ENCODE data around the gene FAT2.

DNA sequence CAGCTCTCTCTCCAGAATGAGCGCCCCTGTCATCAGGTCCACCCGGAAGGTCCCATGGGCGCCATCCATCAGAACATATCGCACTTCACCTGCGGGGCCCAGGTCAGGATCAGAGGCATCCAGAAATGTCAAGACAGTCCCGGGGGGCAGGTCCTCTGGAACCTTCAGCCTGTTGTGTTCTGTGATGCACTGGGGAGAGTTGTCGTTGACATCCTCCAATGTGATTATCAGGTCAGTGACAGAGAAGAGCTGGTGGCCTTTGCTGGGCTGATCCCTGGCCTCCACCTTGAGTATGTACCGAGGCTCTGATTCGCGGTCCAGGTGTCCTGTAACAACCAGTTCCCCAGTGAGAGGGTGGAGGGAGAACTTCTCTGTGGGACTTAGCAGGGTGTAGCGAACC lies 25.2 kb downstream of the FAT2 start:
- no peak for TF ChIP-seq CTCF (IDR thresholded peaks at IDR 0.05)
- TF ChIP-seq EZH2 (IDR thresholded peaks at IDR 0.05; ENCODE audit: borderline replicate concordance, insufficient read depth, low read depth, low read length, poor library complexity, severe bottlenecking): no peak
